T-helper 9 cell (primary cell): ENCODE data around the gene CACNA2D3.

ENCODE experiments used
- DNase-seq: peaks from one replicate; pipeline ENCODE4 v3.0.0-alpha.2; 2020

The CACNA2D3 gene

GRCh38 chr3:54127499-54128056 lies 5.2 kb downstream of the CACNA2D3 start:
- no peak for DNase-seq

- DNase-seq = no peak
These were observed 8.8 kb downstream of the CACNA2D3 start for GRCh38 chr3:54131026-54131605.

GRCh38 chr3:54131890-54132289 lies 9.5 kb downstream of the CACNA2D3 start:
- no peak for DNase-seq

GRCh38 chr3:54132685-54133084 lies 10.3 kb downstream of the CACNA2D3 start:
- DNase-seq = no peak

- no peak for DNase-seq
These were observed 10.8 kb downstream of the CACNA2D3 start for GRCh38 chr3:54133196-54133595.

GRCh38 chr3:54134155-54134554 lies 11.8 kb downstream of the CACNA2D3 start:
- no peak for DNase-seq

- no peak for DNase-seq
These were observed 12.4 kb downstream of the CACNA2D3 start for GRCh38 chr3:54134713-54135112.

- no peak for DNase-seq
These were observed 15.0 kb downstream of the CACNA2D3 start for GRCh38 chr3:54137311-54137710.

GRCh38 chr3:54138937-54139547 lies 16.7 kb downstream of the CACNA2D3 start:
- no peak for DNase-seq

GRCh38 chr3:54139630-54140029 lies 17.3 kb downstream of the CACNA2D3 start:
- DNase-seq = no peak

- no peak for DNase-seq
These were observed 21.9 kb downstream of the CACNA2D3 start for GRCh38 chr3:54144284-54144683.

GRCh38 chr3:54146506-54147239 lies 24.3 kb downstream of the CACNA2D3 start:
- DNase-seq = no peak

GRCh38 chr3:54150864-54151467 lies 28.6 kb downstream of the CACNA2D3 start:
- no peak for DNase-seq

- no peak for DNase-seq
These were observed 31.1 kb downstream of the CACNA2D3 start for GRCh38 chr3:54153477-54153876.

- DNase-seq = no peak
These were observed 35.5 kb downstream of the CACNA2D3 start for GRCh38 chr3:54157860-54158259.

GRCh38 chr3:54159917-54160316 lies 37.6 kb downstream of the CACNA2D3 start:
- no peak for DNase-seq

GRCh38 chr3:54163441-54163840 lies 41.1 kb downstream of the CACNA2D3 start:
- no peak for DNase-seq

GRCh38 chr3:54164192-54164975 lies 42.0 kb downstream of the CACNA2D3 start:
- DNase-seq = no peak

- no peak for DNase-seq
These were observed 43.5 kb downstream of the CACNA2D3 start for GRCh38 chr3:54165865-54166264.

- no peak for DNase-seq
These were observed 45.6 kb downstream of the CACNA2D3 start for GRCh38 chr3:54167999-54168398.

GRCh38 chr3:54168451-54168850 lies 46.1 kb downstream of the CACNA2D3 start:
- DNase-seq = no peak

- no peak for DNase-seq
These were observed 47.2 kb downstream of the CACNA2D3 start for GRCh38 chr3:54169524-54169923.

GRCh38 chr3:54171509-54171908 lies 49.2 kb downstream of the CACNA2D3 start:
- DNase-seq = no peak
